Vagina (tissue), 2 donors: ENCODE results near the gene ANKS3. TPM values are rescaled to one million over a fixed set of nuclear protein-coding genes. Genes with fewer than 3 reads are reported as not detected.

Experiments
- DNase-seq, 2 donors: peaks; one replicate each; pipeline ENCODE4 v3.0.0-alpha.2; 2017; ENCODE audit errors: extremely low spot score in 2 of 2
- H3K27ac ChIP-seq: fragments of 200-600 bp; sonication (generic); one replicate; pipeline ENCODE4 v1.5.1; 2019
- H3K27me3 ChIP-seq: fragments of 200-600 bp; sonication (generic); one replicate; pipeline ENCODE4 v1.5.1; 2019
- H3K36me3 ChIP-seq, 2 donors: fragments of 200-600 bp; sonication (generic); one replicate each; pipeline ENCODE4 v1.5.1; 2017 to 2019
- H3K4me1 ChIP-seq: fragments of 200-600 bp; sonication (generic); one replicate; pipeline ENCODE4 v1.5.1; 2019
- H3K4me3 ChIP-seq, 2 donors: fragments of 200-600 bp; sonication (generic); 1 replicate in 1 of 2; 2 replicates in 1 of 2; pipeline ENCODE4 v1.5.1; 2016 to 2019
- H3K9me3 ChIP-seq: fragments of 200-600 bp; sonication (generic); one replicate; pipeline ENCODE4 v1.5.1; 2019
- CTCF ChIP-seq, 3 experiments: fragments of 450-650 bp in 2 of 3; fragments of 200-600 bp in 1 of 3; sonication (generic) in 1 of 3; IDR thresholded peaks; one replicate each; pipeline ENCODE4 v1.5.1; 2017 to 2019; ENCODE audit warnings: antibody characterized with exemption in 3 of 3, mild to moderate bottlenecking in 2 of 3, moderate library complexity in 2 of 3
- POLR2A ChIP-seq, 2 donors: fragments of 450-650 bp; IDR thresholded peaks; one replicate each; pipeline ENCODE4 v1.6.1; 2017; ENCODE audit warnings: antibody characterized with exemption in 2 of 2, mild to moderate bottlenecking in 2 of 2, moderate library complexity in 2 of 2
- POLR2AphosphoS5 ChIP-seq, 2 donors: sonication (generic); formaldehyde crosslinking; IDR thresholded peaks; one replicate each; pipeline ENCODE4 v1.9.0; 2017; ENCODE audit warnings: antibody characterized with exemption in 2 of 2, mild to moderate bottlenecking in 2 of 2, low read depth in 1 of 2; ENCODE audit not compliant: insufficient read depth in 1 of 2
- intact Hi-C: fragments of 100-400 bp; cut with DNase I; formaldehyde crosslinking; loops from one replicate; pipeline ENCODE4 v1.15.1; 2023
- total RNA-seq: library from RNA; depleted of rRNA; stranded (reverse); fragments of >200 nt; gene quantifications from one replicate; pipeline ENCODE4 v1.2.3, GENCODE V29; 2016

Gene ANKS3
- total RNA-seq, 1 donor from 2014 or later: 25.3 TPM

- intact Hi-C loops: no loop called here
- peak overlapping the region; percentile 58 to 85 for H3K4me3 ChIP-seq
Measured at GRCh38 chr16:4769306-4769638, 35.2 kb upstream of the ANKS3 start.

GRCh38 chr16:4768549-4769305, 34.7 kb upstream of the ANKS3 start:
- intact Hi-C loops: no loop called here
- peak in 1 of 2 donors; percentile 97 for DNase-seq
- Histone ChIP-seq H3K9me3 (no peaks in the 10 kb centered on the region), H3K27ac (peak overlapping the region; percentile 87), H3K27me3 (no peaks in the 10 kb centered on the region), H3K4me1 (peaks cover 35% of the 10 kb centered on the region), H3K36me3 (peaks cover 0 to 9% of the 10 kb centered on the region in 2 donors), H3K4me3 (peak overlapping the region; percentile 58 to 85)
- TF ChIP-seq POLR2AphosphoS5 (IDR thresholded peaks at IDR 0.05; ENCODE audit: insufficient read depth in 1 of 2, low read depth in 1 of 2): peak; percentile 92 to 94
- TF ChIP-seq CTCF (IDR thresholded peaks at IDR 0.05): no peak
- TF ChIP-seq POLR2A (IDR thresholded peaks at IDR 0.05): peak in 1 of 2 donors; percentile 77

More at GRCh38 chr16:4769306-4769638, 35.2 kb upstream of the ANKS3 start:
- H3K9me3 ChIP-seq: no peaks in the 10 kb centered on the region
- TF ChIP-seq POLR2A (IDR thresholded peaks at IDR 0.05) (no peak), CTCF (IDR thresholded peaks at IDR 0.05) (no peak), POLR2AphosphoS5 (IDR thresholded peaks at IDR 0.05; ENCODE audit: insufficient read depth in 1 of 2, low read depth in 1 of 2) (no peak)
- H3K27me3 ChIP-seq: no peaks in the 10 kb centered on the region
- no peak for DNase-seq
- H3K36me3 ChIP-seq: peaks cover 0 to 9% of the 10 kb centered on the region in 2 donors
- peaks cover 30% of the 10 kb centered on the region for H3K4me1 ChIP-seq
- H3K27ac ChIP-seq: peak overlapping the region; percentile 87

- Histone ChIP-seq H3K27ac (peak overlapping the region; percentile 87), H3K4me3 (peak overlapping the region; percentile 58 to 85), H3K9me3 (no peaks in the 10 kb centered on the region), H3K27me3 (no peaks in the 10 kb centered on the region), H3K36me3 (peaks cover 0 to 10% of the 10 kb centered on the region in 2 donors), H3K4me1 (peaks cover 39% of the 10 kb centered on the region)
- DNase-seq: no peak
- intact Hi-C loops: no loop called here
- TF ChIP-seq POLR2AphosphoS5 (IDR thresholded peaks at IDR 0.05; ENCODE audit: insufficient read depth in 1 of 2, low read depth in 1 of 2) (no peak), POLR2A (IDR thresholded peaks at IDR 0.05) (no peak), CTCF (IDR thresholded peaks at IDR 0.05) (no peak)
Measured at GRCh38 chr16:4767872-4768548, 33.9 kb upstream of the ANKS3 start.

GRCh38 chr16:4766875-4767628, 33.0 kb upstream of the ANKS3 start, which contains the start of gene ZNF500:
TSS of gene ZNF500 (minus strand) at chr16:4767162. CDS start at chr16:4765978, 1,184 bp downstream.
- intact Hi-C loops: no loop called here
- H3K4me1 ChIP-seq: peaks cover 39% of the 10 kb centered on the region
- TF ChIP-seq CTCF (IDR thresholded peaks at IDR 0.05) (no peak), POLR2AphosphoS5 (IDR thresholded peaks at IDR 0.05; ENCODE audit: insufficient read depth in 1 of 2, low read depth in 1 of 2) (peak; percentile 84 to 88)

More at GRCh38 chr16:4766875-4767628, 33.0 kb upstream of the ANKS3 start, which contains the start of gene ZNF500:
- Histone ChIP-seq H3K4me3 (peak within 1 kb of the TSS; percentile 85 to 99), H3K36me3 (peaks cover 0 to 19% of the 10 kb centered on the region in 2 donors), H3K27me3 (no peaks in the 10 kb centered on the region), H3K9me3 (no peaks in the 10 kb centered on the region), H3K27ac (peak within 1 kb of the TSS; percentile 87)
- DNase-seq: peak in 1 of 2 donors; percentile 96
